GM18867 (cell line): Measurements from ENCODE around the gene MELK.
"Not testable (repeated sequence)": the region's sequence is repeated elsewhere in the genome, so short reads cannot be mapped to it uniquely, and the experiment has no call there.

Source experiments
- ATAC-seq: cut with Tn5 transposase; IDR thresholded peaks from one replicate; pipeline ENCODE4 v1.9.1; 2021; ENCODE audit warnings: mild to moderate bottlenecking, moderate library complexity; ENCODE audit not compliant: unreplicated experiment

MELK gene

GRCh38 chr9:36572515-36573418 is at the start of gene MELK:
Gene MELK, plus strand, starts transcription at chr9:36572895. Its CDS starts 8,787 bp downstream, at chr9:36581682.
- peak; percentile 60 for ATAC-seq

- ATAC-seq: no peak
Measured at GRCh38 chr9:36530224-36530623, 42.5 kb upstream of the MELK start.

- no peak for ATAC-seq
Measured at GRCh38 chr9:36532353-36532752, 40.3 kb upstream of the MELK start.

GRCh38 chr9:36533726-36534125 is 39.0 kb upstream of the MELK start:
- not testable (repeated sequence) for ATAC-seq

- no peak for ATAC-seq
Measured at GRCh38 chr9:36535107-36535506, 37.6 kb upstream of the MELK start.

GRCh38 chr9:36537861-36538260 is 34.8 kb upstream of the MELK start:
- no peak for ATAC-seq

GRCh38 chr9:36542355-36542754 is 30.3 kb upstream of the MELK start:
- no peak for ATAC-seq

- no peak for ATAC-seq
Measured at GRCh38 chr9:36543916-36544315, 28.8 kb upstream of the MELK start.

- ATAC-seq: no peak
Measured at GRCh38 chr9:36547598-36547997, 25.1 kb upstream of the MELK start.

GRCh38 chr9:36548454-36548853 is 24.2 kb upstream of the MELK start:
- ATAC-seq: no peak

GRCh38 chr9:36550135-36550534 is 22.6 kb upstream of the MELK start:
- ATAC-seq: no peak

- ATAC-seq: peak; percentile 78
Measured at GRCh38 chr9:36550631-36551098, 22.0 kb upstream of the MELK start.

- no peak for ATAC-seq
Measured at GRCh38 chr9:36551129-36551528, 21.6 kb upstream of the MELK start.

GRCh38 chr9:36551910-36552309 is 20.8 kb upstream of the MELK start:
- ATAC-seq: no peak

GRCh38 chr9:36559036-36559695 is 13.5 kb upstream of the MELK start:
- no peak for ATAC-seq

GRCh38 chr9:36560771-36561170 is 11.9 kb upstream of the MELK start:
- ATAC-seq: no peak

GRCh38 chr9:36562801-36563200 is 9.9 kb upstream of the MELK start:
- ATAC-seq: not testable (repeated sequence)

GRCh38 chr9:36566813-36567221 is 5.9 kb upstream of the MELK start:
- no peak for ATAC-seq

- ATAC-seq: not testable (repeated sequence)
Measured at GRCh38 chr9:36568681-36569080, 4.0 kb upstream of the MELK start.

GRCh38 chr9:36571333-36571732 is 1.4 kb upstream of the MELK start:
- ATAC-seq: no peak

GRCh38 chr9:36574045-36574444 is 1.4 kb downstream of the MELK start:
- not testable (repeated sequence) for ATAC-seq

GRCh38 chr9:36575411-36575882 is 2.8 kb downstream of the MELK start:
- no peak for ATAC-seq
